Measurements from ENCODE around the gene PRELID1. TPM values are rescaled to one million over a fixed set of nuclear protein-coding genes. Genes with fewer than 3 reads are reported as not detected.

Gene PRELID1
- total RNA-seq, 1 donor from 2014 or later, result 126 TPM

DNA sequence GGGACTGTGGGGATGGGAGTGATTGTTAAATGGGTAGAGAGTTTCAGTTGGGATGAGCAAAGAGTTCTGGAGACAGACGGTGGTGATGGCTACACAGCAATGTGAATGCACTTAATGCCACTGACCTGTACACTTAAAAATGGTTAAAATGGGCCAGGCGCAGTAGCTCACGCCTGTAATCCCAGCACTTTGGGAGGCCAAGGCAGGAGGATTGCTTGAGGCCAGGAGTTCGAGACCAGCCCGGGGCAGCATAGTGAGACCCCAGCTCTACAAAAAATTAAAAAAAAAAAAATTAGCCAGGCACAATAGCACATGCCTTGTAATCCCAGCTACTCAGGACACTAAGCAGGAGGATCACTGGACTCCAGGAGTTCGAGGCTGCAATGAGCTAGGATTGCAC lies 40.2 kb downstream of the PRELID1 start:
- Mint-ChIP-seq H3K27ac (peak overlapping the region; percentile 2), H3K4me3 (no peak overlapping the region), H3K9me3 (no peaks in the 10 kb centered on the region), H3K4me1 (ENCODE audit: unreplicated experiment) (no peaks in the 10 kb centered on the region), H3K36me3 (peaks cover 17% of the 10 kb centered on the region), H3K27me3 (no peaks in the 10 kb centered on the region)
- TF ChIP-seq, protein P1, sequence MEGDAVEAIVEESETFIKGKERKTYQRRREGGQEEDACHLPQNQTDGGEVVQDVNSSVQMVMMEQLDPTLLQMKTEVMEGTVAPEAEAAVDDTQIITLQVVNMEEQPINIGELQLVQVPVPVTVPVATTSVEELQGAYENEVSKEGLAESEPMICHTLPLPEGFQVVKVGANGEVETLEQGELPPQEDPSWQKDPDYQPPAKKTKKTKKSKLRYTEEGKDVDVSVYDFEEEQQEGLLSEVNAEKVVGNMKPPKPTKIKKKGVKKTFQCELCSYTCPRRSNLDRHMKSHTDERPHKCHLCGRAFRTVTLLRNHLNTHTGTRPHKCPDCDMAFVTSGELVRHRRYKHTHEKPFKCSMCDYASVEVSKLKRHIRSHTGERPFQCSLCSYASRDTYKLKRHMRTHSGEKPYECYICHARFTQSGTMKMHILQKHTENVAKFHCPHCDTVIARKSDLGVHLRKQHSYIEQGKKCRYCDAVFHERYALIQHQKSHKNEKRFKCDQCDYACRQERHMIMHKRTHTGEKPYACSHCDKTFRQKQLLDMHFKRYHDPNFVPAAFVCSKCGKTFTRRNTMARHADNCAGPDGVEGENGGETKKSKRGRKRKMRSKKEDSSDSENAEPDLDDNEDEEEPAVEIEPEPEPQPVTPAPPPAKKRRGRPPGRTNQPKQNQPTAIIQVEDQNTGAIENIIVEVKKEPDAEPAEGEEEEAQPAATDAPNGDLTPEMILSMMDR (conservative IDR thresholded peaks at IDR 0.05), result no peak
- no peak for DNase-seq (ENCODE audit: extremely low spot score, unreplicated experiment)

DNA sequence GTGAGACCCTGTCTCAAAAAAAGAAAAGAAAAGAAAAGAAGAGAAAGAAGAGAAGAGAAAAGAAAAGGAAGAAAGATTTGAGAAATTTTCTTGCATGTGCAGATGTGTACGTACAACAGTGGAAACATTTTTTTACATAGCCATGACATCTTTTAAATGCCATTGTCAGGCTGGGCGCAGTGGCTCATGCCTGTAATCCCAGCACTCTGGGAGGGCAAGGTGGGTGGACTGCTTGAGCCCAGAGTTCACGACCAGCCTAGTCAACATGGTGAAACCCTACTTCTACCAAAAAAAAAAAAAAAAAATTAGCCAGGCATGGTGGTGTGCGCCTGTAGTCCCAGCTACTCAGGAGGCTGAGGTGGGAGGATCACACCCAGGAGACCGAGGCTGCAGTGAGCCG lies 41.3 kb downstream of the PRELID1 start:
- Mint-ChIP-seq H3K36me3 (peaks cover 14% of the 10 kb centered on the region), H3K27me3 (no peaks in the 10 kb centered on the region), H3K27ac (no peak overlapping the region), H3K9me3 (no peaks in the 10 kb centered on the region), H3K4me1 (ENCODE audit: unreplicated experiment) (peaks cover 10% of the 10 kb centered on the region), H3K4me3 (no peak overlapping the region)
- TF ChIP-seq, protein P1 (conservative IDR thresholded peaks at IDR 0.05), result no peak
- DNase-seq (ENCODE audit: extremely low spot score, unreplicated experiment), result no peak

DNA sequence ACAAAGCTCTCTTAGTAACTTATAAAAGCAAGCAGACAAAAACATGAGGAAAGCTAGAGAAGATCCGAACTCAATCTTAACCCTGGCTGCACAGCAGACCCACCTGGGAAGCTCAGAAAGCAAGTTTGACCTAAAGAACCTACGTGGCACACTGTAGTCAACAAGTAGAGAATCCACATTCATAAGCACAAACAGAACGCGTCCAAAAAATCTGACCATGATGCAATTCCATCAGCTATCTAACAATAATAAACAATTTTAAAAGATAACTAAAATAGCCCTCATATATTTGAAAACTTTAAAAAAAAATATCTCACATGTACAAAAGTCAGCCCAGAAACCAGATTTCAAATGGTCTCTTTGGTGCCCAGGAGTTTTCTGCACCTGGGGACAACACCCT lies 43.2 kb downstream of the PRELID1 start:
- Mint-ChIP-seq H3K4me1 (ENCODE audit: unreplicated experiment) (peaks cover 24% of the 10 kb centered on the region), H3K27ac (no peak overlapping the region), H3K9me3 (no peaks in the 10 kb centered on the region), H3K36me3 (peaks cover 7% of the 10 kb centered on the region), H3K4me3 (peak overlapping the region; percentile 31), H3K27me3 (no peaks in the 10 kb centered on the region)
- no peak for DNase-seq (ENCODE audit: extremely low spot score, unreplicated experiment)
- TF ChIP-seq, protein P1 (conservative IDR thresholded peaks at IDR 0.05), result no peak

DNA sequence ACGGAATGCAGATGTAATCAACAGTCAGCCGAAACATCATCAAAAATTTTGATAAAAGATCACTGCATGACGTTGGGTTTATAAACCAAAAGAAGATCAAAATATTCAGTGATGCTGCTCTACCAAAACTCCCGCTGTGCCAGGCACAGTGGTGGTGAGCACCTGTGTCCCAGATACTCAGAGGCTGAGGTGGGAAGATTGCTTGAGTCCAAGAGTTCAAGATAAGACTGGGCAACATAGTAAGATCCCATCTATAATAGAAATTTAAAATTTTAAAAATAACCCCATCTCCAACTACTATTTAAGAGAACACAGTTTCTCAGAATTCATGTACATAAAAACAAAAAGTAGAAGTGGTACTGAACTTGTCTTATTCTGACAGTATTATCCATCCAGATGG lies 44.1 kb downstream of the PRELID1 start:
- TF ChIP-seq, protein P1 (conservative IDR thresholded peaks at IDR 0.05), result no peak
- no peak for DNase-seq (ENCODE audit: extremely low spot score, unreplicated experiment)
- H3K36me3 Mint-ChIP-seq, result peaks cover 6% of the 10 kb centered on the region
- H3K9me3 Mint-ChIP-seq, result no peaks in the 10 kb centered on the region
- no peak overlapping the region for H3K27ac Mint-ChIP-seq
- H3K27me3 Mint-ChIP-seq, result no peaks in the 10 kb centered on the region
- H3K4me3 Mint-ChIP-seq, result no peak overlapping the region
- H3K4me1 Mint-ChIP-seq (ENCODE audit: unreplicated experiment), result peaks cover 27% of the 10 kb centered on the region

DNA sequence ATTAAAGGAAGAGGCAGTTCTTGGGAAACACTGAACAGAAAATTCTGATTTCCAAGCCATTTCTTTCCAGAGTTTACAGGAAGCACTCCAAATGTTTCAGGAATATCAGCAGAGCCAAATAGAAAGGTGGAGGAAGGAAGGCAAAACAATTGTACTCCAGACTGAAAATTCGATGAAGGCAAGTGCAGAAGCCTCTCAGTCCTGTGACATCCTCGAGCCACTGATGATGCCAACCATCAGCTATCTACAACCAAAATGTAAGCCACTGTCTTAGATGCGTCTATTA lies 45.7 kb downstream of the PRELID1 start:
- peak overlapping the region; percentile 99 for H3K27ac Mint-ChIP-seq
- peak overlapping the region; percentile 100 for H3K4me3 Mint-ChIP-seq
- TF ChIP-seq, protein P1 (conservative IDR thresholded peaks at IDR 0.05), result no peak
- H3K36me3 Mint-ChIP-seq, result no peaks in the 10 kb centered on the region
- no peak for DNase-seq (ENCODE audit: extremely low spot score, unreplicated experiment)
- H3K27me3 Mint-ChIP-seq, result peaks cover 2% of the 10 kb centered on the region
- peaks cover 27% of the 10 kb centered on the region for H3K4me1 Mint-ChIP-seq (ENCODE audit: unreplicated experiment)
- H3K9me3 Mint-ChIP-seq, result no peaks in the 10 kb centered on the region

DNA sequence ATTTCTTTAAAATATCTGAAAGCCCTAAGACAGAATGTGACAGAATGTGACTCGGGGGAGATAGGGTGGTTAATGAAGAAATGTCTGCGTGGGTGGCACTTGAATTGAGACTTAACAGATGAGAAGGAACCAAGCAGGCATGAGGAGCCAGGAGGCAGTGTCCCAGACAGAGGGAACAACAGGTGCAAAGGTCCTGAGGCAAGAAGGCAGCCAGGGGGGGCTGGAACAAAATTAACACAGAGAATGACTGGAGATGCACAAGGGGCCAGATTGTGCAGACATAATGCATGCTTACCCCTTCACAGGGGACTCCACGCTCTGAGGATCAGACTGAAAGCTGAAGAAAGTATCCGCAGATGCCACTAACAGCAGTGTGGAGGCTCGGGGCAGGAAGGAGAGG lies 46.2 kb downstream of the PRELID1 start:
- no peaks in the 10 kb centered on the region for H3K36me3 Mint-ChIP-seq
- peak overlapping the region; percentile 99 for H3K27ac Mint-ChIP-seq
- peak overlapping the region; percentile 100 for H3K4me3 Mint-ChIP-seq
- no peaks in the 10 kb centered on the region for H3K9me3 Mint-ChIP-seq
- H3K27me3 Mint-ChIP-seq, result peaks cover 7% of the 10 kb centered on the region
- TF ChIP-seq, protein P1 (conservative IDR thresholded peaks at IDR 0.05), result no peak
- DNase-seq (ENCODE audit: extremely low spot score, unreplicated experiment), result no peak
- H3K4me1 Mint-ChIP-seq (ENCODE audit: unreplicated experiment), result peaks cover 27% of the 10 kb centered on the region

Measured in type B pancreatic cell (in vitro differentiated cells).